Globus pallidus (tissue), 1 donor: Measurements from ENCODE around the gene ZNF732.
A peak's percentile ranks its signal among the peaks of the same experiment; 100 is the strongest.
"Not testable (repeated sequence)": the region's sequence is repeated elsewhere in the genome, so short reads cannot be mapped to it uniquely, and the experiment has no call there.

ENCODE experiments used
- DNase-seq: peaks from one replicate; pipeline ENCODE4 v3.0.0-alpha.2; 2015; ENCODE audit warnings: low spot score

The ZNF732 gene

GRCh38 chr4:253936-254756, 51.1 kb downstream of the ZNF732 start:
- DNase-seq = no peak

DNA sequence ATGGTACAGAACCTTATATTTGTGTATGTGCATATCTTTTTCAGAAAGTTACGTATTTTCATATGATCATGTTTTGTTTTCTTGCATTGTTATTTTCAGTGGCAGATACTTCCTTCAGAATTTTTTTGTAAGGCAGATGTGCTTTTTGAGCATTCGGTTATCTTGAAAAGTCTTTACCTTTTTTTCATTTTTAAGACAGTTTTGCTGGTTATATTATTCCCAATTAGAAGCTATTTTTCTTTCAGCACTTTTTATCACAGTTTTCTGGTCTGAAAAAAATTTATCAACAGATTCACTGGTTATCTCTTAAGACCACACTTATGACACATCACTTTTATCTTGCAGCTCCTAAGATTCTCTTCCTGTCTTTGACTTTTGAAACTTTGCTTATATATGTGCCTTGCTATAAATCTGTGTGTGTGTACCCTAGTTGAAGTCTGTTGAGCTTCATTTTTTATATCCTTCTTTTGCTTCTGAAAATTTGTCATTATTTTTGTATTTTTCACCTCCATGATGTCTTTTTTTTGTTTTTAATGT, 53.1 kb downstream of the ZNF732 start:
- DNase-seq = no peak

GRCh38 chr4:244471-244870, 60.8 kb downstream of the ZNF732 start:
- DNase-seq = peak; percentile 29

DNA sequence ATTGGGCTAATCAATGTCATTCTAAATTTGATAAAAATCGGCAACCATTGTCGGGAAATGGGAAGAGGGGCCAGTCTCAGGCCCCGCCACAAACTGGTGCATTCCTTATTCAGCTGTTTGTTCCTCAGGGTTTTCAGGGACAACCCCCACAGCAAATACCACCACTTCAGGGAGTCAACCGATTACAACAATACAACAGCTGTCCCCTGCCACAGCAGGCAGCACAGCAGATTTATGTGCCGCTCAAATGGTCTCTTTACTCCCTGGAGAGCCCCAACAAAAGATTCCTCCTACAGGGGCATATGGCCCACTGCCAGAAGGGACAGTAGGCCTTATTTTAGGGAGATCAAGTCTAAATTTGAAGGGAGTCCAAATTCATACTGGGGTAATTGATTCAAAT, 61.8 kb downstream of the ZNF732 start:
- DNase-seq = no peak

- DNase-seq = peak; percentile 84
These were observed 63.0 kb downstream of the ZNF732 start for GRCh38 chr4:242121-242848.

GRCh38 chr4:241411-241810, 63.9 kb downstream of the ZNF732 start:
- not testable (repeated sequence) for DNase-seq

DNA sequence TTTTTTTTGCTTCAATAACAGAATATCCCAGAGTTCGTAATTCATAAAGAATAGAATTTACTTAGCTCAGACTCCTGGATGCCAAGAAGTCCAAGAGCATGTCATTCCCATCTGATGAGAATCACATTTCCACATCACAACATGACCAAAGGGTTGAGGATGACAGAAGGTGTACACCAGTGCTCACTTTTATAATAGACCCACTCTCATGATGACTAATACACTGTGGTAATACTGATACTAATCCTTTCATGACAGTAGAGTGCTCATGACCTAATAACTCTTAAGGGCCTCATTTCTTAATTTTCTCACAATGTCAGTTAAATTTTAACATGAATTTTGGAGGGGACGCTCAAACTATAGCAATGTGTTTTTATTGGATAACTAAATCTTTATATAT, 69.2 kb downstream of the ZNF732 start:
- no peak for DNase-seq

GRCh38 chr4:234178-234577, 71.1 kb downstream of the ZNF732 start:
- no peak for DNase-seq

DNA sequence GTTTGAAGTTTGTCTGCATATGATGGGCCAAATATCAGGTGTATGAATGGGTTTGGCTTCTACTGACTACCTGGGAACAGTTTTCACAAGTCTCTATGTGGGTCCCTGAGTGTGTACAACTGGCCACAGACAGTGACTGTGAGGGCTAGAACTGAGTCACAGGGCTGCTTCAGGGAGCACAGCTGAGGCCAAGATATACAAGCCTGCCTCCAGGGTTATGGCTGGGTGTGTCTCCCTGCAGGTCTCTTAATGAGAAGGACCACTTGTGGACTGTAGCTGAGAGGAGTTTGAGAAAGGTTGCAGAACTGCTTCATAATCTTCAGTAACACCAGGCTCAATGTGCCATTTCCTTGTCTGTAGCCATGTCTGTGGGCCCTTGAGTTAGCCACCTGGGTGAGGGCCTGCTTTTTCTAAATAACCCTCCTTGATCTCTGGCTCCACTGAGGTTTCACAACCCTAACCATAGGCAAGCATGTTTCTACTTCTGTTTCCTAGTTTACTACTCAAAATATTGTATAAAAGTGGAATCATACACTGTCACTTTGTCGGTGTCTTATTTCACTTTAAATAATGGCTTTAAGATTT, 81.3 kb downstream of the ZNF732 start:
- DNase-seq = no peak
